Smooth muscle cell (in vitro differentiated cells): Measurements from ENCODE around the gene RHOJ. TPM values are rescaled to one million over a fixed set of nuclear protein-coding genes. Genes with fewer than 3 reads are reported as not detected.

ENCODE experiments used
- DNase-seq: peaks from one replicate; lab custom pipeline; 2025; ENCODE audit not compliant: unreplicated experiment; lab: John Stamatoyannopoulos, UW
- H2AFZ ChIP-seq: fragments of 200-600 bp; sonication (generic); 2 replicates; pipeline ENCODE4 v1.6.0; 2016; ENCODE audit warnings: antibody characterized with exemption, low read depth, mild to moderate bottlenecking
- H3F3A ChIP-seq: fragments of 200-600 bp; sonication (generic); 2 replicates; pipeline ENCODE4 v1.6.0; 2017; ENCODE audit warnings: antibody characterized with exemption, low read depth
- H3K27ac ChIP-seq: fragments of 200-600 bp; sonication (generic); 2 replicates; pipeline ENCODE4 v1.5.1; 2016; ENCODE audit warnings: low read depth, mild to moderate bottlenecking
- H3K27me3 ChIP-seq: fragments of 200-600 bp; sonication (generic); 2 replicates; pipeline ENCODE4 v1.6.1; 2016; ENCODE audit warnings: low read depth, mild to moderate bottlenecking
- H3K36me3 ChIP-seq: fragments of 200-600 bp; sonication (generic); 2 replicates; pipeline ENCODE4 v1.5.1; 2016; ENCODE audit warnings: low read depth
- H3K4me1 ChIP-seq: fragments of 200-600 bp; sonication (generic); 2 replicates; pipeline ENCODE4 v1.5.1; 2016; ENCODE audit warnings: low read depth
- H3K4me2 ChIP-seq: fragments of 200-600 bp; sonication (generic); 2 replicates; pipeline ENCODE4 v1.6.0; 2016; ENCODE audit warnings: mild to moderate bottlenecking
- H3K4me3 ChIP-seq: fragments of 200-600 bp; sonication (generic); 2 replicates; pipeline ENCODE4 v1.5.1; 2016; ENCODE audit warnings: mild to moderate bottlenecking
- H3K79me2 ChIP-seq: fragments of 200-600 bp; sonication (generic); 2 replicates; pipeline ENCODE4 v1.6.0; 2016; ENCODE audit warnings: low read depth, mild to moderate bottlenecking
- H3K9ac ChIP-seq: fragments of 200-600 bp; sonication (generic); 2 replicates; pipeline ENCODE4 v1.6.0; 2016; ENCODE audit warnings: low read depth
- H3K9me3 ChIP-seq: fragments of 200-600 bp; sonication (generic); replicated peaks from 2 replicates; pipeline ENCODE4 v1.5.1; 2016; ENCODE audit warnings: low read depth
- H4K20me1 ChIP-seq: fragments of 200-600 bp; sonication (generic); 2 replicates; pipeline ENCODE4 v1.6.0; 2016; ENCODE audit warnings: low read depth
- WGBS: methylation state at CpG from one replicate; pipeline ENCODE4 v1.1.7; 2016; ENCODE audit warnings: low lambda C conversion rate; 5-methylcytosine and 5-hydroxymethylcytosine counted together
- polyA plus RNA-seq: library from polyadenylated mRNA; unstranded; fragments of >200 nt; fragmentation: Nextera tagmentation; extraction: Ambion mirVana; gene quantifications from 2 replicates; pipeline ENCODE4 v1.2.1, GENCODE V29; 2016
- total RNA-seq: library from RNA; depleted of rRNA; stranded (reverse); fragments of >200 nt; gene quantifications from 2 replicates; pipeline ENCODE4 v1.2.3, GENCODE V29; 2014
- TF ChIP-seq, protein P1 (sequence below): fragments of 200-600 bp; sonication (generic); IDR thresholded peaks from 2 replicates; pipeline ENCODE4 v1.5.1; 2017; ENCODE audit warnings: borderline replicate concordance, mild to moderate bottlenecking, antibody characterized with exemption; ENCODE audit not compliant: insufficient read depth, poor library complexity, severe bottlenecking

The RHOJ gene
- total RNA-seq (4.6 and 5.1 TPM in 2 replicates), polyA plus RNA-seq (3.4 and 3.7 TPM in 2 replicates)

GRCh38 chr14:63204407-63205043, at the start of gene RHOJ:
Gene RHOJ, plus strand, starts transcription at chr14:63204443. Its CDS starts 427 bp downstream, at chr14:63204870.
- 62% methylated on average over 16 of the region's 16 CpGs for WGBS
- Histone ChIP-seq H3K79me2 (no peaks in the 10 kb centered on the region), H3K4me2 (peak within 1 kb of the TSS; percentile 85), H3K27ac (peak within 1 kb of the TSS; percentile 89), H3K36me3 (no peaks in the 10 kb centered on the region), H3K27me3 (no peaks in the 10 kb centered on the region), H3K4me3 (peak within 1 kb of the TSS; percentile 44), H3K4me1 (peaks cover 14% of the 10 kb centered on the region), H2AFZ (peak within 1 kb of the TSS; percentile 96), H3K9ac (peak within 1 kb of the TSS; percentile 62), H3F3A (peaks cover 20% of the 10 kb centered on the region), H4K20me1 (no peaks in the 10 kb centered on the region), H3K9me3 (no peaks in the 10 kb centered on the region)
- DNase-seq, result peak; percentile 21
- TF ChIP-seq, protein P1, sequence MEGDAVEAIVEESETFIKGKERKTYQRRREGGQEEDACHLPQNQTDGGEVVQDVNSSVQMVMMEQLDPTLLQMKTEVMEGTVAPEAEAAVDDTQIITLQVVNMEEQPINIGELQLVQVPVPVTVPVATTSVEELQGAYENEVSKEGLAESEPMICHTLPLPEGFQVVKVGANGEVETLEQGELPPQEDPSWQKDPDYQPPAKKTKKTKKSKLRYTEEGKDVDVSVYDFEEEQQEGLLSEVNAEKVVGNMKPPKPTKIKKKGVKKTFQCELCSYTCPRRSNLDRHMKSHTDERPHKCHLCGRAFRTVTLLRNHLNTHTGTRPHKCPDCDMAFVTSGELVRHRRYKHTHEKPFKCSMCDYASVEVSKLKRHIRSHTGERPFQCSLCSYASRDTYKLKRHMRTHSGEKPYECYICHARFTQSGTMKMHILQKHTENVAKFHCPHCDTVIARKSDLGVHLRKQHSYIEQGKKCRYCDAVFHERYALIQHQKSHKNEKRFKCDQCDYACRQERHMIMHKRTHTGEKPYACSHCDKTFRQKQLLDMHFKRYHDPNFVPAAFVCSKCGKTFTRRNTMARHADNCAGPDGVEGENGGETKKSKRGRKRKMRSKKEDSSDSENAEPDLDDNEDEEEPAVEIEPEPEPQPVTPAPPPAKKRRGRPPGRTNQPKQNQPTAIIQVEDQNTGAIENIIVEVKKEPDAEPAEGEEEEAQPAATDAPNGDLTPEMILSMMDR, result no peak

DNA sequence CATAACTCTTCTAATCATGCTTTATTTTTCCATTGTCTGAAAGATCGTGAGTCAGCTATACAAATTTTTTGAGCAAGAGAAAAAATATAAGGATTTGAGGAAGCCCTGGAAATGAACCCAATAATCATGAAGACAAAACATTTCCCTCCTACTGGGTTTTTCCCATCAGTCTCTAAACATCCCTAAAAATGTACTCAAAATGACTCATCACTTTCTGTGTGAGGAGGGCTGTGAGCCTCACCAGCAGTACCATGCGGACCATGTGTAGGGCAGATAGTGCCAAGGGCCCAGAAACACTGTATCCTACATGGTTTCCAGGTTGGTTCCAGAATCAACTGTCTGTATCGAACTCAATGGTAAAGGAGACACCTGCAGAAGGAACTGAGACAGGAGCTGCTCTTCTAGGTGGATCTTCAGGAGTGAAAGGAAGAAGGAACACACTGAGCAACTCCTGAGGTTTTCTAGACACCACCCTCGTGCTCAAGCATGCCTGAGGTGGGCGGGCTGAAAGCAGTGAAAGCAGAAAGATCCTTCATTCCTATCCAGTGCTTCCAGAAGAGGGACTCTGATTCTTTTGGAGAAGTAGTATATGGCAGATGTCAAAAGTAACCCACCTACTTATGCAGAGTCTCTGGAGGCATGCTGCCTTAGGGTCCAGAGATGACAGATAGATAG, 48.6 kb upstream of the RHOJ start:
- Histone ChIP-seq H3K79me2 (no peaks in the 10 kb centered on the region), H3K9me3 (no peaks in the 10 kb centered on the region), H3K27ac (no peak overlapping the region), H3K27me3 (no peaks in the 10 kb centered on the region), H3K9ac (no peak overlapping the region), H3K4me3 (no peak overlapping the region), H3K4me2 (peak overlapping the region; percentile 20), H3K36me3 (no peaks in the 10 kb centered on the region), H3F3A (no peaks in the 10 kb centered on the region), H2AFZ (peak overlapping the region; percentile 37), H3K4me1 (no peaks in the 10 kb centered on the region), H4K20me1 (no peaks in the 10 kb centered on the region)
- TF ChIP-seq, protein P1, result no peak
- DNase-seq, result no peak
- 50% methylated on average over 5 of the region's 5 CpGs for WGBS

DNA sequence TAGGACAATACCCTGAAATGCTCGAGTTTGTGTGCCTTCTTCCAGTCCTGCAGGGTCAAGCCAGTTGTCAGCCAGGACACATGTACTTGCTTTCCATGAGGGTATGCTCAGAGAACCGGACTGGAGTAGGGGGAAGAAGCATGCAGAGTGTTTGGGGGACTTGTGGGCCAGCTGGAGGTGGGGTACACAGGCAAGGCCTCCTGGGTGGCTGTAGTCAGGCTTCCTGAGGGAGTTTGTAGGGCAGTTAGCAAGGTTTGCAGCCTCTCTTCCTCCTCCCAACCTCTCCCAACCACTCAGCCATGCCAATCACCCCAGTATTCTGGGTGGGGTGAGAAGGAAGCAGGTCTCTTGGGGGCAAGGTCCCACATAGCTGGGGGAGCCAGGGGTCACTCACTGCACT, 47.0 kb upstream of the RHOJ start:
- no peaks in the 10 kb centered on the region for H3K79me2 ChIP-seq
- no peak overlapping the region for H3K9ac ChIP-seq
- WGBS, result 88% methylated on average over 2 of the region's 2 CpGs
- no peaks in the 10 kb centered on the region for H3K36me3 ChIP-seq
- no peak overlapping the region for H3K27ac ChIP-seq
- no peaks in the 10 kb centered on the region for H3F3A ChIP-seq
- H3K9me3 ChIP-seq, result no peaks in the 10 kb centered on the region
- no peaks in the 10 kb centered on the region for H4K20me1 ChIP-seq
- TF ChIP-seq, protein P1, result no peak
- no peak for DNase-seq
- H3K4me1 ChIP-seq, result no peaks in the 10 kb centered on the region
- H3K4me2 ChIP-seq, result no peak overlapping the region
- no peaks in the 10 kb centered on the region for H3K27me3 ChIP-seq
- no peak overlapping the region for H3K4me3 ChIP-seq
- H2AFZ ChIP-seq, result no peak overlapping the region
